ENCODE data around the gene ZDHHC8.

ZDHHC8 gene

GRCh38 chr22:20164863-20165262, 33.3 kb downstream of the ZDHHC8 start:
- no peak for DNase-seq

- no peak for DNase-seq
Measured at GRCh38 chr22:20165421-20165820, 33.8 kb downstream of the ZDHHC8 start.

GRCh38 chr22:20165913-20166312, 34.3 kb downstream of the ZDHHC8 start:
- DNase-seq, result no peak

- DNase-seq, result no peak
Measured at GRCh38 chr22:20166703-20167102, 35.1 kb downstream of the ZDHHC8 start.

- DNase-seq, result no peak
Measured at GRCh38 chr22:20167643-20168322, 36.2 kb downstream of the ZDHHC8 start.

- DNase-seq, result no peak
Measured at GRCh38 chr22:20169253-20169822, 37.7 kb downstream of the ZDHHC8 start.

- no peak for DNase-seq
Measured at GRCh38 chr22:20170170-20170569, 38.6 kb downstream of the ZDHHC8 start.

- no peak for DNase-seq
Measured at GRCh38 chr22:20171288-20172140, 39.9 kb downstream of the ZDHHC8 start.

GRCh38 chr22:20172141-20172613, 40.6 kb downstream of the ZDHHC8 start:
- DNase-seq, result no peak

GRCh38 chr22:20173246-20173645, 41.6 kb downstream of the ZDHHC8 start:
- DNase-seq, result no peak

GRCh38 chr22:20173772-20174171, 42.2 kb downstream of the ZDHHC8 start:
- DNase-seq, result no peak

GRCh38 chr22:20174785-20175596, 43.4 kb downstream of the ZDHHC8 start:
- no peak for DNase-seq

- no peak for DNase-seq
Measured at GRCh38 chr22:20175597-20175900, 43.9 kb downstream of the ZDHHC8 start.

- DNase-seq, result no peak
Measured at GRCh38 chr22:20176421-20177085, 44.9 kb downstream of the ZDHHC8 start.

- no peak for DNase-seq
Measured at GRCh38 chr22:20177217-20177911, 45.8 kb downstream of the ZDHHC8 start.

- DNase-seq, result no peak
Measured at GRCh38 chr22:20178075-20178914, 46.7 kb downstream of the ZDHHC8 start.

GRCh38 chr22:20178915-20179227, 47.3 kb downstream of the ZDHHC8 start:
- DNase-seq, result no peak

- no peak for DNase-seq
Measured at GRCh38 chr22:20179455-20180244, 48.0 kb downstream of the ZDHHC8 start.

- no peak for DNase-seq
Measured at GRCh38 chr22:20180245-20180630, 48.6 kb downstream of the ZDHHC8 start.

GRCh38 chr22:20180640-20181039, 49.0 kb downstream of the ZDHHC8 start:
- DNase-seq, result no peak

Data from hematopoietic multipotent progenitor cell treated with erythropoietin and hydrocortisone succinate and interleukin-3 and kit ligand, for 8 days (in vitro differentiated cells).